Breast epithelium (tissue), 3 donors: Measurements from ENCODE around the gene RAI1.

Experiments
- CTCF ChIP-seq, 3 donors: fragments of 450-650 bp; IDR thresholded peaks; one replicate each; pipeline ENCODE4 v1.5.1; 2016 to 2017; ENCODE audit warnings: antibody characterized with exemption in 3 of 3, mild to moderate bottlenecking in 3 of 3, moderate library complexity in 3 of 3
- POLR2A ChIP-seq: fragments of 450-650 bp; IDR thresholded peaks from one replicate; pipeline ENCODE4 v1.6.1; 2016; ENCODE audit warnings: antibody characterized with exemption, mild to moderate bottlenecking, moderate library complexity
- POLR2AphosphoS5 ChIP-seq, 3 donors: sonication (generic); formaldehyde crosslinking; IDR thresholded peaks; one replicate each; pipeline ENCODE4 v1.6.1; 2017; ENCODE audit warnings: antibody characterized with exemption in 3 of 3

GRCh38 chr17:17824119-17824782 is 143.0 kb downstream of the RAI1 start:
- TF ChIP-seq CTCF (IDR thresholded peaks at IDR 0.05) (no peak), POLR2AphosphoS5 (IDR thresholded peaks at IDR 0.05) (peak in 1 of 3 donors; percentile 6), POLR2A (no peak)
